Inflammatory macrophage treated with lipopolysaccharide for 4 hours (primary cell): ENCODE data around the gene LTC4S.
"Not testable (repeated sequence)": the region's sequence is repeated elsewhere in the genome, so short reads cannot be mapped to it uniquely, and the experiment has no call there.

Experiments used
- DNase-seq: peaks from one replicate; pipeline ENCODE4 v3.0.0-alpha.2; 2020

LTC4S gene

DNA sequence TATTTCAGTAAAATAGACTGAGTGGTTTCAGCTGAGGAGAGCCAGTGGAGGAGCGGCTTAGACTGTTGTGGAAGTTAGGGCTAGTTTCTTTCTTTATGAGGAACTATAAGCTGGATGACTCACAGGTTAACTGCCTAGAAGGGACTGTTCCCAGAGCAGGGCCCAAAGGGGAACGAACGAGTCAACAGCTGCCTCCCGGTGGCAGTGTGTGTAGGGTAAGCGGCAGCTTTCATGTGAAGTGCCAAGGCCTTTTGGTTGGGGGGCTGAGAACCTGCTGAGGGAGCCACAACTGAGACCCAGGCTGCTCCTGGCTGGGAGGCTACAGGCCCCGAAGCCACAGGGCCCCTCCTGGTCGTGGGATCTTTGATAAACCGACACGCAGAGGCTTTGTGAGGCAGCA is 33.9 kb downstream of the LTC4S start:
- peak; percentile 91 for DNase-seq

DNA sequence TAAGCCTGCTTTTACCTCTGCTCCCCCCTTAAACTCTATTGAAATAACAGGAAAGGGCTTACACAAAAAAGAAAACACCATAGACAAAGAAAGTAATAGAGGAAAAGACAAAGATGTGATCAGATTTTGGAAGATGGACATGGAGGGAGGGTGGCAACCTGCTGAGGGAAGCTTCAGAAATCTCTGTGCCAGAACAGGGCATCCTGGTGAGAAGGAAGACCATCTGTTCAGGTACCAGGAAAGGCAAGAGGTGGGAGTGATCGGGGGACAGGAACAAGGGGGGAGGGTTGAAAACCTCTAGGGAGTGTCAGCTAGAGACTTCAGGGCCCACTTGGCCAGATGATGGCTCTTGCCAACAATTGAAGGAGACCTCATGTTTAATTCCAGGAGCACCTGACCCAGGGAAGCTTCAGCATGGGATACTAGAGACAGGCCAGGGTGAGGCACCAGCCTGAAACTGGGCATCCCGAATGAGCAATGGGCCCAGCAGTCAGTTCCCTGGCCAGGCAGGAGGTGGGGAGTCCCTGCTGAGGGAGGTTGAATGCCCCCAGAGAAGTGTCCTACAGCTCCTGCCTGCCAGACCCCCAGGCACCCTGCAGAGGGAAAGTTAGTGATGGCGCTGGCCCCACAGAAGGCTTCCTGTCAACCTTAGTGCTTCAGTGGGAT is 35.1 kb downstream of the LTC4S start:
- DNase-seq, result no peak

DNA sequence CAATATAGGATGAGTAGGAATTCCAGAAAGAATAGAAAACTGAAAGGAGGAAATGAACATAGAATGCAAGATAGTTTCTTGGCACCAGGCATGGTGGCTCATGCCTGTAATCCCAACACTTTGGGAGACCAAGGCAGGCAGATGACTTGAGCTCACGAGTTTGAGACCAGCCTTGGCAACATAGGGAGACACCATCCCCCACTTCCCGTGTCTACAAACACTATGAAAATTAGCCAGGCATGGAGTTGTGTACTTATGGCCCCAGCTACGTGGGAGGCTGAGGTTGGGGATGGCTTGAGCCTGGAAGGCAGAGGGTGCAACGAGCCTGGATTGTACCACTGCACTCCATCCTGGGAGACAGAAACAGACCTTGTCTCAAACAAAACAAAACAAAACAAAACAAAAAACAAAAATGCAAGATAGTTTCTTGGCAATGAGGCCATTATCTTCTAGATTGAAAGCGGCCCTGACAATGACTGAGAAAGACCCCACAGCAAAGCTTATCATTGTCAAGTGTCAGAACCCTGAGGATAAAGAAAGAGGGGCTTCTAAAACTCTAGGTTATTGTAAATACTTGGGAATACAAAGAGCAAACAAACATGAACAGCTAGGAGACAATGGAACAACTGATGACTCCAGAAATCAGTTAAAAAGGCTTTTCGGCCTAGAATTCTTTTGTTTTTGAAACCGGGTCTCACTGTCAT is 36.1 kb downstream of the LTC4S start:
- no peak for DNase-seq

DNA sequence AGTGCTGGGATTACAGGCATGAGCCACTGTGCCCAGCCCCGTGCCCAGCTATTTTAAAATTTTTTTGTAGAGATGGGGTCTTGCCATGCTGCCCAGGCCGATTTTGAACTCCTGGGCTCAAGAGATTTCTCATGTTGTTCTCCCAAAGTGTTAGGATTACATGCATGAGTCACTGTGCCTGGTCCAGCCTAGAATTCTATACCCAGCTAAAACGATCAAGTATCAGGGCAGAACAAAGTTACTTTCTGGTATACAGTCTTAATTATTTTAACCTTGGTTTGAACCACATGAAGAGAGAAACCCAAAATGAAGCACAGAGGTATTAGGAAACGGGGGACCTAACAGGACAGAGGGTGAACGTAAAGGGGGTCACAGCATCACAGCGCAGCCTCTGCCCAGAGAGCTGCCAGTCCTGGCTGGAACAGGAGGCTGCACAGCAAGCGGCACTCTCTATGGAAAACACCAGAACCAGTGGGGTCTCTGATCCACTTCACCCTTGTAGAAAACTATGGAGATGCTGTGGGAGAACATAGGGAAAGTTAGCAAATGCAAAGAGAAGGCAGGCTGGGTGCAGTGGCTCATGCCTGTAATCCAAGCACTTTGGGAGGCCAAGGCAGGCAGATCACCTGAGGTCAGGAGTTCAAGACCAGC is 37.2 kb downstream of the LTC4S start:
- DNase-seq, result no peak

DNA sequence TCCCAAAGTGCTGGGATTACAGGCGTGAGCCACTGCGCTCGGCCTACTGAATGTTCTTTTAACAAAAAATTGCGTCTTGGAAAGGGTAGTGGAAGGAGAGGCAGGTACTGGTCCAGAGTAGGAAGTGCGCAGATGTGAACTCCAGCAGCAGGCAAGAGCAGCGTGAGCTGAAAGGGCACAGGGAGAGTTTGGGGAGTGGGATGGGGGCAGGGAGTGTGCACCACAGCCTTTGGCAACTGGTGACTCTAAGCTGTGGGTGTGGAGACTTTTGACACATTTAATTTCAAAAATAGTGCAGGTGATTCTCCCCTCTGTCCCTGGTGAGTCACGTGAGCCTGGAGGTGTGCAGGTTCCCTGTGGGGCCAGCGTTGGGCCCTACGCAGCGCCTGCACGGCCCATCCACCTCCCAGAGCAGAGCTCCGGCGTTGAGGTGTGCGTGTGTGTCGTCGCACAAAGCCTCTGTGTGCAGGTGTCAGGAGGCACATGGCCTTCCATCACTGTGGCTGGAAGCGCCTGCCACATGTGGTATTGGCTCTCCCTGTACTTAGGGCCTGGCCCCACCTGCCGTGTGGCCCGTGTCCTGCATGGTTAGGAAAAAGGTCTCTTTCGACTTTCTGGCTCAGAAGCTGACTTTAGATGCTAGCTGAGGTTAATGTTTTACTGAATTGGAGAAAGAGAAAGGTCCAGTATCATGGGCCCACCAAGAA is 38.4 kb downstream of the LTC4S start:
- no peak for DNase-seq

- DNase-seq, result no peak
Measured at GRCh38 chr5:179833056-179833708, 39.4 kb downstream of the LTC4S start.

GRCh38 chr5:179833709-179834070 is 39.9 kb downstream of the LTC4S start:
- DNase-seq, result no peak

GRCh38 chr5:179834120-179834519 is 40.3 kb downstream of the LTC4S start:
- no peak for DNase-seq

GRCh38 chr5:179834871-179835270 is 41.1 kb downstream of the LTC4S start:
- DNase-seq, result not testable (repeated sequence)

GRCh38 chr5:179836225-179837019 is 42.6 kb downstream of the LTC4S start:
- peak; percentile 78 for DNase-seq

GRCh38 chr5:179837076-179838011 is 43.6 kb downstream of the LTC4S start:
- no peak for DNase-seq

DNA sequence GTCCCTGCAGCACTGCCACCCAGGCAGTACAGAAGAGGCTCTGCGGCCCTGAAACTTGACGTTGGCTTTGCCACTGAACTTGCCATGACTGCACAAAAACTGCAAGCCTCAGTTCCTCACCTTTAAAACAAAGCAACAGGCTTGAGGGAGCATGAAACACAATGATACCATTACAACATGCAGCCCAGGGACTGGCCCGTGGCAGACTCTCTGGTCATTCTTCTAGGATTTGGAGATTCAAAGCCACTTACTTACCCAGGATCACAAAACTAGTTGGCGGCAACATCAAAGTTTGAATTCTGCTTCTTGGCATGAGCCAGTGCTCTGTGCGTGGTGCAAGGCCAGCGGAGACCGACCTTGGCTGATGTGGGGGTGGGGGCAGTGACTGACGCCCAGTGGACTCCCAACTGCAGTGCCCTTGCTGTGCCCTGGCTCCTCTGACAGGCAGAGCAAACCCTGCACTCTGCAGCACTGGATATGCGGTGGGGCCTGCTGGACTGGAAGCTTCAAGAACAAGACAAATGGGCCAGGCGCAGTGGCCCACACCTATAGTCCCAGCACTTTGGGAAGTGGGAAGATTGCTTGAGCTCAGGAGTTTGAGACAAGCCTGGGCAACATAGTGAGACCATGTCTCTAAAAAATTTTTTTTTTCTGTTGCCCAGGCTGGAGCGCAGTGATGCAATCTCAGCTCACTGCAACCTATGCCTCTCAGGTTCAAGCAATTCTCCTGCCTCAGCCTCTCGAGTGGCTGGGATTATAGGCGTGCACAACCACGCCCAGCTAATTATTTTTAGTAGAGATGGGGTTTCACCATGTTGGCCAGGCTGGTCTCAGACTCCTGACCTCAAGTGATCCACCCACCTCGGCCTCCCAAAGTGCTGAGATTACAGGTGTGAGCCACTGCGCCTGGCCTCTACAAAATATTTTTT is 45.8 kb downstream of the LTC4S start:
- no peak for DNase-seq

GRCh38 chr5:179840321-179840720 is 46.5 kb downstream of the LTC4S start:
- no peak for DNase-seq

DNA sequence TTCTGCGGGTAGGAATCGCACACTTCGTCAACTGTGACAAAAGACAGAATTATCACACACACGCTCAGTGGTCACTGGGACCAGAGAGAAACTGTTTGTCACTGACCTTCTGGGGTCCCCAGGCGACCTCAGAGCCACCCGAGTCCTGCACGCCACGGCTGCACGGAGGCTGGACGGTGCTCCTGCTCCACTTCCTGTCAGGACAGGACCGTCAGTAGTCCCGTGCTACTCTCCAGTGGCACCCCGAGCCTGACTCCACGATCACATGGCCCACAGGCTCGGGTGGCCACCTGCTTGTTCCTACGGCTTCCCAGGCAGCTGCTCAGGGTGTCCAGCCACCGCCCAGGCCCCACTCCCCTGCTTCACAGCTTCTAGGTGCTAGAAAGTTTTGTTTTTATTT is 47.0 kb downstream of the LTC4S start:
- DNase-seq, result no peak

GRCh38 chr5:179841621-179842020 is 47.8 kb downstream of the LTC4S start:
- no peak for DNase-seq
